HepG2 (cell line): ENCODE data around the gene GOLGA3. TPM values are rescaled to one million over a fixed set of nuclear protein-coding genes. Genes with fewer than 3 reads are reported as not detected.

Experiments used
- AKAP8 ChIP-seq: sonication (generic); formaldehyde crosslinking; IDR thresholded peaks from 2 replicates; pipeline ENCODE4 v1.5.1; 2020; ENCODE audit warnings: mild to moderate bottlenecking, missing genetic modification reagents
- HNRNPH1 ChIP-seq: fragments of 200-400 bp; formaldehyde crosslinking; optimal IDR thresholded peaks from 2 replicates; pipeline ENCODE3; 2017; ENCODE audit warnings: mild to moderate bottlenecking, low read depth, low read length
- NR2C2 ChIP-seq: sonication (generic); formaldehyde crosslinking; IDR thresholded peaks from 2 replicates; pipeline ENCODE4 v1.4.0; 2020; ENCODE audit warnings: missing genetic modification reagents, mild to moderate bottlenecking, moderate library complexity, borderline replicate concordance
- TOPORS ChIP-seq: sonication (generic); formaldehyde crosslinking; IDR thresholded peaks from 2 replicates; pipeline ENCODE4 v1.8.0; 2023; ENCODE audit warnings: mild to moderate bottlenecking, missing genetic modification reagents
- ZBTB21 ChIP-seq: sonication (generic); formaldehyde crosslinking; IDR thresholded peaks from 2 replicates; pipeline ENCODE4 v1.4.0; 2020; ENCODE audit warnings: missing genetic modification reagents
- ZFP36L1 ChIP-seq: sonication (generic); formaldehyde crosslinking; IDR thresholded peaks from 2 replicates; pipeline ENCODE4 v1.8.0; 2022; ENCODE audit warnings: mild to moderate bottlenecking, missing genetic modification reagents, moderate library complexity
- ZFP36L2 ChIP-seq: sonication (generic); formaldehyde crosslinking; IDR thresholded peaks from 2 replicates; pipeline ENCODE4 v1.4.0; 2020; ENCODE audit warnings: missing genetic modification reagents
- ZNF589 ChIP-seq: sonication (generic); formaldehyde crosslinking; conservative IDR thresholded peaks from 2 replicates; pipeline ENCODE4 v1.8.0; 2022; ENCODE audit warnings: mild to moderate bottlenecking, moderate library complexity, missing genetic modification reagents
- ZNF619 ChIP-seq: sonication (generic); formaldehyde crosslinking; IDR thresholded peaks from 2 replicates; pipeline ENCODE4 v1.4.0; 2020; ENCODE audit warnings: mild to moderate bottlenecking, missing genetic modification reagents
- ZNF891 ChIP-seq: sonication (generic); formaldehyde crosslinking; IDR thresholded peaks from 2 replicates; pipeline ENCODE4 v1.5.0; 2020; ENCODE audit warnings: mild to moderate bottlenecking, missing genetic modification reagents
- polyA plus RNA-seq, 8 experiments: library from polyadenylated mRNA; depleted of rRNA in 3 of 8; stranded (reverse) in 7 of 8; unstranded in 1 of 8; fragments of >200 nt; fragmentation: Illumina TruSeq in 4 of 8; extraction: Trizol in 4 of 8; gene quantifications; 2 replicates each; pipeline versions ENCODE4 v1.2.1 to v1.2.3, GENCODE V29; 2011 to 2016; ENCODE audit warnings: low read depth in 4 of 8, missing spikeins in 1 of 8, mixed read lengths in 1 of 8; ENCODE audit not compliant: insufficient read depth in 1 of 8
- total RNA-seq, 5 experiments: library from RNA; depleted of rRNA; stranded (reverse); fragments of >200 nt; fragmentation: Illumina TruSeq; extraction: Trizol; gene quantifications; 2 replicates each; pipeline ENCODE4 v1.2.3, GENCODE V29; 2016; ENCODE audit warnings: low read depth in 1 of 5
- TF ChIP-seq, protein P1 (sequence below): sonication (generic); formaldehyde crosslinking; conservative IDR thresholded peaks from 2 replicates; pipeline ENCODE4 v1.8.1; 2023; ENCODE audit warnings: missing genetic modification reagents
- TF ChIP-seq, protein P2 (sequence below): sonication (generic); formaldehyde crosslinking; IDR thresholded peaks from 2 replicates; pipeline ENCODE4 v1.8.0; 2022; ENCODE audit warnings: low read depth, missing genetic modification reagents
- TF ChIP-seq, protein P3 (sequence below): sonication (generic); formaldehyde crosslinking; IDR thresholded peaks from 2 replicates; pipeline ENCODE4 v1.8.0; 2022; ENCODE audit warnings: missing genetic modification reagents, mild to moderate bottlenecking, inconsistent platforms, borderline replicate concordance
- TF ChIP-seq, protein P4 (sequence below): IDR thresholded peaks from 2 replicates; pipeline ENCODE4 v1.6.1; 2018; ENCODE audit warnings: missing genetic modification reagents, mild to moderate bottlenecking, missing compliant biosample characterization
- TF ChIP-seq, protein P5 (sequence below): sonication (generic); formaldehyde crosslinking; IDR thresholded peaks from 2 replicates; pipeline ENCODE4 v1.5.0; 2020; ENCODE audit warnings: mild to moderate bottlenecking, missing genetic modification reagents
- TF ChIP-seq, protein P6 (sequence below): sonication (generic); formaldehyde crosslinking; IDR thresholded peaks from 2 replicates; pipeline ENCODE4 v1.5.0; 2020; ENCODE audit warnings: missing genetic modification reagents

The GOLGA3 gene
- total and polyA plus RNA-seq, 2 of the 13 experiments (the other 11 are each of a cell fraction or from before 2014, with no cell fraction given), result 22.0 to 43.0 TPM

DNA sequence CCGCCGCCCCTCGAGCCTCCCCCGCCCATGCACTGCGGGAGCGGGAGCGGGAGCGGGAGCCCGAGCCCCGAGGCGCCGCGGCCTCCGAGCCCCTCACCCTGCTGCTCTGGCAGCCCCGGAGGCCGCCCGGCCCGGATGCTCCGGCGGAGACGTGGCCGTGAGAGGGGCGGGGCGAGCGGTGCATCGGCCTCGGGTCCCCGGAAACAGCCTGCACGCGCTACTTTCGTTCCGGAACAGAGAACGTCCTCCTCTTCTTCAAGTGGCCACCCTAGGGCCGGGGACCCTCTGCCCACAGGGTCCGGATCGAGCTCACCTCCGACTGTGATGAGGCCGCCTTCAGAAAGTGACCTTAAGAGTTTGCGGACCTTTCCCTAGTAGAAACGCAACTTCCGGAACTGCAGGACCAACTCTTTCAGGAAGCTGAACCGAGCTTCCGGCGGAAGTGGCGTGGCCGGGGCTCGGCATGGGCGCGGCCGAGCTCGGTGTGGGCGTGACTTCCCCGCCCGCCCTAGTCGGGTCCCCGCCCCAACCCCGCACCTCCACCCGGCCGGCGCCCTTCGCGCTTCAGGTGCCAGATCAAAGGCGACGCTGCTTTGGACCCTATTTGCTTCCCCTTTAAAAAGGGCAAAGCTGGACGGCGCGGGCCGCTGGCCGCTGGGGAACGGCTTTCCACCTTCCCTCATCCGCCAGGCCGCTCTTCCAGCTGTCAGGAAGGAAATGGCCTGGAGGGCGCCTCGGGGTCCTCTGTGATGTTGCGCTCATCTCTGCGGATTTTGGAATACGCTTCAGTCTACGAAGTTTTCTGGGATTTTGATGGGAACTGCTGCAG lies at the start of gene GOLGA3 (continued):
- TF ChIP-seq, protein P1, sequence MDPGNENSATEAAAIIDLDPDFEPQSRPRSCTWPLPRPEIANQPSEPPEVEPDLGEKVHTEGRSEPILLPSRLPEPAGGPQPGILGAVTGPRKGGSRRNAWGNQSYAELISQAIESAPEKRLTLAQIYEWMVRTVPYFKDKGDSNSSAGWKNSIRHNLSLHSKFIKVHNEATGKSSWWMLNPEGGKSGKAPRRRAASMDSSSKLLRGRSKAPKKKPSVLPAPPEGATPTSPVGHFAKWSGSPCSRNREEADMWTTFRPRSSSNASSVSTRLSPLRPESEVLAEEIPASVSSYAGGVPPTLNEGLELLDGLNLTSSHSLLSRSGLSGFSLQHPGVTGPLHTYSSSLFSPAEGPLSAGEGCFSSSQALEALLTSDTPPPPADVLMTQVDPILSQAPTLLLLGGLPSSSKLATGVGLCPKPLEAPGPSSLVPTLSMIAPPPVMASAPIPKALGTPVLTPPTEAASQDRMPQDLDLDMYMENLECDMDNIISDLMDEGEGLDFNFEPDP, result no peak
- TF ChIP-seq AKAP8 (CRISPR knock-in tag) (0 out of 2 replicates have a peak, but pooled peaks have one; percentile 76), HNRNPH1 (no peak), NR2C2 (peak; percentile 92), ZNF589 (CRISPR knock-in tag) (no peak), ZNF891 (CRISPR knock-in tag) (peak; percentile 92), ZFP36L1 (CRISPR knock-in tag) (no peak), TOPORS (CRISPR knock-in tag) (peak; percentile 51; the same call in 1 of the 2 replicates), ZNF619 (CRISPR knock-in tag) (no peak), ZFP36L2 (CRISPR knock-in tag) (0 out of 2 replicates have a peak, but pooled peaks have one; percentile 54), ZBTB21 (no peak; the same call in 1 of the 2 replicates)
- TF ChIP-seq, protein P2, sequence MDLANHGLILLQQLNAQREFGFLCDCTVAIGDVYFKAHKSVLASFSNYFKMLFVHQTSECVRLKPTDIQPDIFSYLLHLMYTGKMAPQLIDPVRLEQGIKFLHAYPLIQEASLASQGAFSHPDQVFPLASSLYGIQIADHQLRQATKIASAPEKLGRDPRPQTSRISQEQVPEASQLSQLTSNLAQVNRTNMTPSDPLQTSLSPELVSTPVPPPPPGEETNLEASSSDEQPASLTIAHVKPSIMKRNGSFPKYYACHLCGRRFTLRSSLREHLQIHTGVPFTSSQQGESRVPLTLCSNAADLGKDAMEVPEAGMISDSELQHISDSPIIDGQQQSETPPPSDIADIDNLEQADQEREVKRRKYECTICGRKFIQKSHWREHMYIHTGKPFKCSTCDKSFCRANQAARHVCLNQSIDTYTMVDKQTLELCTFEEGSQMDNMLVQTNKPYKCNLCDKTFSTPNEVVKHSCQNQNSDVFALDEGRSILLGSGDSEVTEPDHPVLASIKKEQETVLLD (CRISPR knock-in tag), result peak; percentile 70
- TF ChIP-seq, protein P3, sequence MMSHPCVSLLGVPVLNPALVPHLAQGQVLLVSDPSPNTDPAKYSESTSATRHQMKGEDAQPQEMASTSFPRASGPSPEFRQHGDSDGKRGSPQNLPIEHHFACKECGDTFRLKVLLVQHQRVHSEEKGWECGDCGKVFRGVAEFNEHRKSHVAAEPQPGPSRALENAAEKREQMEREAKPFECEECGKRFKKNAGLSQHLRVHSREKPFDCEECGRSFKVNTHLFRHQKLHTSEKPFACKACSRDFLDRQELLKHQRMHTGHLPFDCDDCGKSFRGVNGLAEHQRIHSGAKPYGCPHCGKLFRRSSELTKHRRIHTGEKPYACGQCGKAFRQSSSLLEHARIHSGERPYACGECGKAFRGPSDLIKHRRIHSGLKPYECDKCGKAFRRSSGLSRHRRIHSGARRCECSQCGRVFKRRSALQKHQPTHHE (CRISPR knock-in tag), result no peak
- TF ChIP-seq, protein P4, sequence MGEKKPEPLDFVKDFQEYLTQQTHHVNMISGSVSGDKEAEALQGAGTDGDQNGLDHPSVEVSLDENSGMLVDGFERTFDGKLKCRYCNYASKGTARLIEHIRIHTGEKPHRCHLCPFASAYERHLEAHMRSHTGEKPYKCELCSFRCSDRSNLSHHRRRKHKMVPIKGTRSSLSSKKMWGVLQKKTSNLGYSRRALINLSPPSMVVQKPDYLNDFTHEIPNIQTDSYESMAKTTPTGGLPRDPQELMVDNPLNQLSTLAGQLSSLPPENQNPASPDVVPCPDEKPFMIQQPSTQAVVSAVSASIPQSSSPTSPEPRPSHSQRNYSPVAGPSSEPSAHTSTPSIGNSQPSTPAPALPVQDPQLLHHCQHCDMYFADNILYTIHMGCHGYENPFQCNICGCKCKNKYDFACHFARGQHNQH, result peak; percentile 81
- TF ChIP-seq, protein P5, sequence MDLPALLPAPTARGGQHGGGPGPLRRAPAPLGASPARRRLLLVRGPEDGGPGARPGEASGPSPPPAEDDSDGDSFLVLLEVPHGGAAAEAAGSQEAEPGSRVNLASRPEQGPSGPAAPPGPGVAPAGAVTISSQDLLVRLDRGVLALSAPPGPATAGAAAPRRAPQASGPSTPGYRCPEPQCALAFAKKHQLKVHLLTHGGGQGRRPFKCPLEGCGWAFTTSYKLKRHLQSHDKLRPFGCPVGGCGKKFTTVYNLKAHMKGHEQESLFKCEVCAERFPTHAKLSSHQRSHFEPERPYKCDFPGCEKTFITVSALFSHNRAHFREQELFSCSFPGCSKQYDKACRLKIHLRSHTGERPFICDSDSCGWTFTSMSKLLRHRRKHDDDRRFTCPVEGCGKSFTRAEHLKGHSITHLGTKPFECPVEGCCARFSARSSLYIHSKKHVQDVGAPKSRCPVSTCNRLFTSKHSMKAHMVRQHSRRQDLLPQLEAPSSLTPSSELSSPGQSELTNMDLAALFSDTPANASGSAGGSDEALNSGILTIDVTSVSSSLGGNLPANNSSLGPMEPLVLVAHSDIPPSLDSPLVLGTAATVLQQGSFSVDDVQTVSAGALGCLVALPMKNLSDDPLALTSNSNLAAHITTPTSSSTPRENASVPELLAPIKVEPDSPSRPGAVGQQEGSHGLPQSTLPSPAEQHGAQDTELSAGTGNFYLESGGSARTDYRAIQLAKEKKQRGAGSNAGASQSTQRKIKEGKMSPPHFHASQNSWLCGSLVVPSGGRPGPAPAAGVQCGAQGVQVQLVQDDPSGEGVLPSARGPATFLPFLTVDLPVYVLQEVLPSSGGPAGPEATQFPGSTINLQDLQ (CRISPR knock-in tag), result peak; percentile 89; the same call in 1 of the 2 replicates
- TF ChIP-seq, protein P6, sequence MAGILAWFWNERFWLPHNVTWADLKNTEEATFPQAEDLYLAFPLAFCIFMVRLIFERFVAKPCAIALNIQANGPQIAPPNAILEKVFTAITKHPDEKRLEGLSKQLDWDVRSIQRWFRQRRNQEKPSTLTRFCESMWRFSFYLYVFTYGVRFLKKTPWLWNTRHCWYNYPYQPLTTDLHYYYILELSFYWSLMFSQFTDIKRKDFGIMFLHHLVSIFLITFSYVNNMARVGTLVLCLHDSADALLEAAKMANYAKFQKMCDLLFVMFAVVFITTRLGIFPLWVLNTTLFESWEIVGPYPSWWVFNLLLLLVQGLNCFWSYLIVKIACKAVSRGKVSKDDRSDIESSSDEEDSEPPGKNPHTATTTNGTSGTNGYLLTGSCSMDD (CRISPR knock-in tag), result no peak
